Endothelial cell of umbilical vein (primary cell): ENCODE measurements around the gene IGSF9.

Experiments used
- EZH2 ChIP-seq: IDR thresholded peaks from 2 replicates; pipeline ENCODE4 v1.6.1; 2012; ENCODE audit warnings: borderline replicate concordance, low read depth, mild to moderate bottlenecking, moderate library complexity, low read length, inconsistent platforms; ENCODE audit not compliant: severe bottlenecking
- FOS ChIP-seq: IDR thresholded peaks from 2 replicates; pipeline ENCODE4 v1.6.1; 2011; ENCODE audit warnings: mild to moderate bottlenecking, low read length, moderate library complexity, borderline replicate concordance; ENCODE audit not compliant: insufficient read depth
- JUN ChIP-seq: IDR thresholded peaks from 2 replicates; pipeline ENCODE4 v1.6.1; 2011; ENCODE audit warnings: borderline replicate concordance, low read depth; ENCODE audit not compliant: insufficient read length, insufficient read depth
- MYC ChIP-seq: IDR thresholded peaks from one replicate; pipeline ENCODE4 v1.6.1; 2011; ENCODE audit warnings: mild to moderate bottlenecking, low read depth, low read length
- POLR2A ChIP-seq: IDR thresholded peaks from 2 replicates; pipeline ENCODE4 v1.6.1; 2012; ENCODE audit warnings: low read depth, mild to moderate bottlenecking, control low read depth, low read length
- POLR2AphosphoS5 ChIP-seq: IDR thresholded peaks from 2 replicates; pipeline ENCODE4 v1.6.1; 2012; ENCODE audit warnings: low read depth, mild to moderate bottlenecking, control low read depth, low read length, moderate library complexity; ENCODE audit not compliant: insufficient read depth
- TF ChIP-seq, protein P1 (sequence below), 2 donors: IDR thresholded peaks; 1 replicate in 1 of 2; 2 replicates in 1 of 2; pipeline ENCODE4 v1.5.1; 2011; ENCODE audit warnings: low read length in 2 of 2, mild to moderate bottlenecking in 2 of 2, moderate library complexity in 2 of 2, control low read depth in 1 of 2, inconsistent platforms in 1 of 2, low read depth in 1 of 2; ENCODE audit not compliant: insufficient read depth in 1 of 2; ENCODE audit errors: extremely low read depth in 1 of 2
- TF ChIP-seq, protein P2 (sequence below): IDR thresholded peaks from 2 replicates; pipeline ENCODE4 v1.6.1; 2011; ENCODE audit not compliant: insufficient read depth, insufficient read length

DNA sequence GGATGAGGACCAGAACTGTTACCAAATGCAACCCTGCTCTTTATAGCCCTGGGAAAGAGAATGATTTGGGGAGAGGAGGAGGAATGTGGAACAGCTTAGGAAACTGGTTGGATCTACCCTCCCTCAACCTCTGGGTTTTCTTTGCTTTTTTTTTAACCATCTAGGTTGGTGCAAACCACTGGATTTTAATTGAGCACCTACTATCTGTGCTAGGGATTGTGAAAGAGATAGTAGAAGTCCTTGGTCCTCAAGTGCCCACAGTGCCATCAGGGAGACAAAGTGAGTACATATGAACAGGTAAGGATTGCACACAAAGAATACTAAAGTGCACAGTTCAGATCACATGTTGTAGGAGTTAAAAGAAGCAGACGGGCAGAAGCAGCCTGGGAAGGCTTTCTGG lies 24.8 kb downstream of the IGSF9 start:
- TF ChIP-seq, protein P1, sequence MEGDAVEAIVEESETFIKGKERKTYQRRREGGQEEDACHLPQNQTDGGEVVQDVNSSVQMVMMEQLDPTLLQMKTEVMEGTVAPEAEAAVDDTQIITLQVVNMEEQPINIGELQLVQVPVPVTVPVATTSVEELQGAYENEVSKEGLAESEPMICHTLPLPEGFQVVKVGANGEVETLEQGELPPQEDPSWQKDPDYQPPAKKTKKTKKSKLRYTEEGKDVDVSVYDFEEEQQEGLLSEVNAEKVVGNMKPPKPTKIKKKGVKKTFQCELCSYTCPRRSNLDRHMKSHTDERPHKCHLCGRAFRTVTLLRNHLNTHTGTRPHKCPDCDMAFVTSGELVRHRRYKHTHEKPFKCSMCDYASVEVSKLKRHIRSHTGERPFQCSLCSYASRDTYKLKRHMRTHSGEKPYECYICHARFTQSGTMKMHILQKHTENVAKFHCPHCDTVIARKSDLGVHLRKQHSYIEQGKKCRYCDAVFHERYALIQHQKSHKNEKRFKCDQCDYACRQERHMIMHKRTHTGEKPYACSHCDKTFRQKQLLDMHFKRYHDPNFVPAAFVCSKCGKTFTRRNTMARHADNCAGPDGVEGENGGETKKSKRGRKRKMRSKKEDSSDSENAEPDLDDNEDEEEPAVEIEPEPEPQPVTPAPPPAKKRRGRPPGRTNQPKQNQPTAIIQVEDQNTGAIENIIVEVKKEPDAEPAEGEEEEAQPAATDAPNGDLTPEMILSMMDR (IDR thresholded peaks at IDR 0.05; ENCODE audit: extremely low read depth in 1 of 2, insufficient read depth in 1 of 2, low read depth in 1 of 2, low read length in 2 of 2): no peak
- TF ChIP-seq POLR2A (no peak), MYC (no peak), EZH2 (no peak), FOS (no peak), POLR2AphosphoS5 (no peak), JUN (no peak)
- TF ChIP-seq, protein P2, sequence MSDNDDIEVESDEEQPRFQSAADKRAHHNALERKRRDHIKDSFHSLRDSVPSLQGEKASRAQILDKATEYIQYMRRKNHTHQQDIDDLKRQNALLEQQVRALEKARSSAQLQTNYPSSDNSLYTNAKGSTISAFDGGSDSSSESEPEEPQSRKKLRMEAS: no peak
